ENCODE results near the gene HNRNPK.

The HNRNPK gene
- 421 to 639 (median 546) reads per million in 18 experiments for total RNA-seq

DNA sequence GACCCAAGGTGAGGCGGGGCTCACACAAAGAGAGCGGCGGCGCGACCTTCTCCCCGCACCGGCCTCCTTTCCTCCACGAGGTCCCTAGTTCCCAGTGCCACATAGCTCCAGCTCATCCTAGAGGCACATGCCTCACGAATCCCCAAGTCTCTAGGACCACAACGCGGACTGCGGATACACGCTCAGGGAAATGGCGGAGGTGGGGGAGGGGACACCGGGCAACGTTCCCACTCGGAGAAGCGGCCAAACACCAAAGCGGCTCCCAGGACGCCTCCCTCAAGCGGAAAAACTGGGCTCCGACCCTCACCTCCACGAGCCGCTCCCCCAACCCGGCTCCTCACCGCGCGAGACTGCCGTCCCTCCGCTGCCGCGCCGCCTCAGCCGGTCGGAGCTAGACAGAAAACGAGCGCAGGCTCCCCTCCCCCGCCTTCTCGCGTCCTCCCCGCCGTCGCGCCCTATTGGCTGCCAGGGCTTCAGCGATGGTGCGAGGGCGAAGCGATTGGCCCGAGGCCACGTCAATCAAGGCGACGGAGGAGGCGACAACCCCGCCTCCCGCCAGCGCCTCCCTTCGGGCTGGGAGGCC lies at the start of gene HNRNPK:
TSS of gene HNRNPK (minus strand) at position 404 of the 583 bp plus-strand sequence. CDS start 1,963 bp downstream, outside the sequence.
- DNase-seq: peak; percentile 99

DNA sequence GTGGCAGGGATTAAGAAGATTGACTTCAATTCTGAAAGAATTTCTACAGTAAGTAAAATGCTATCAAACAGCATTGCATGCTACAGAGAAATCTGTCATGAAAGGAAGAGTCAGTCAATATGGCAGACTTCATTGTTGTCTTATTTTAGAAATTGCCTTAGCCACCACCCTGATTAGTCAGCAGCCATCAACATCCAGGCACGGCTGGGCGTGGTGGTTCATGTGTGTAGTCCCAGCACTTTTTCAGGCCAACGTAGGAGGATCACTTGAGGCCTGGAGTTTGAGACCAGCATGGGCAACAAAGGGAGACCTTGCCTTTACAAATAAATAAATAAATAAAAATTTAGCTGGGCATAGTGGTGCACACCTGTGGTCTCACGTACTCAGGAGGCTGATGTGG lies 47.2 kb upstream of the HNRNPK start:
- no peak for DNase-seq

DNA sequence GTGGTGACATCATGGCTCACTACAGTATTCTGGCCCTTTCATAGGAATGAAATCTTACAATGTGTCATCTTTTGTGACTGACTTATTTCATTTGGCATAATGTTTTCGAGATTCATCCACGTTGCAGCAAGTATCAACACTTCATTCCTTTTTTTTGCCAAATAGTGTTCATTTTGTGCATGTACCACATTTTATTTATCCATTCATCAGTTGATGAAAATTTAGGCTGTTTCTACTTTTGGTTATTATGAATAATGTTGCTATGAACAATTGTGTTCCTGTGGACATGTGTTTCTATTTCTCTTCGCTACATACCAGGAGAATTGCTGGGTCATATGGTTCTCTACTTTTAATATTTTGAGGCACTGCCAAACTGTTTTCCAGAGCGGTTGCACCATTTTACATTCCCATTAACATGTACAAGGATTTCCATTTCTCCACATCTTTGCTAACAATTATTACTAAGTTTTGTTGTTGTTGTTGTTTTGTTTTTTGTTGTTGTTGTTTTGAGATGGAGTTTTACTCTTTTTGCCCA lies 44.1 kb upstream of the HNRNPK start:
- no peak for DNase-seq

GRCh38 chr9:84007662-84008061 lies 27.6 kb upstream of the HNRNPK start:
- no peak for DNase-seq

DNA sequence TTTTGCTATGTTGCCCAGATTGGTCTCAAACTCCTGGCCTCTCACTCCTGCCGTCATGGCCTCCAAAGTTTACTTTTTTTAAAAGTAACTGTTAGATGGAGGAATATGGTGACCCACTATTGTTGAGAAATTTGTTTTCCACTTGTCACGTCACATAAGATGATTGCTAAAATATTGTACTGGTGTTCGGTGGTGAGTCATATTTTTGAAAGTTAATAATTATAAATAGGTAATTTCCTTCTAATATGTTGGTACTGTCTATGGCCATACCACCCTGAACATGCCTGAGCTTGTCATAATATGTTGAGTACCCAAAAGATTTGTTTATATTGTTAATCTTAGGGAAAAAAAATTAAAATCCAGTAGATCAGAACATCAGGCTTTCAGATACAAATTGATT lies 23.2 kb upstream of the HNRNPK start:
- no peak for DNase-seq

DNA sequence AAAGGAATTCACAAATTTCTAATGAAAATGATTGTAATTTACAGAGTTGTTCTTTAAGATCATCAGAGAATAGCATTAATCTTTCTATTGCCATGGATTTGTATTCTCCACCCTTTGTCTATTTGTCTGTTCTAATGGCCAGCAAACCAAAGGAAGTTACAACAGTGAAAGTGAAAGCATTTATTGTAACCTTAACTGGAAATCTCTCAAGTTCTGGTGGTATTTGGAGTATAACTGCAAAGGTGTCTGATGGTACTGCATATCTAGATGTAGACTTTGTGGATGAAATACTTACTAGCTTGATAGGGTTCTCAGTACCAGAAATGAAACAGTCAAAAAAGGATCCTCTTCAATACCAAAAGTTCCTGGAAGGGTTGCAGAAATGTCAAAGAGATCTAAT lies 22.3 kb upstream of the HNRNPK start:
- DNase-seq: no peak

DNA sequence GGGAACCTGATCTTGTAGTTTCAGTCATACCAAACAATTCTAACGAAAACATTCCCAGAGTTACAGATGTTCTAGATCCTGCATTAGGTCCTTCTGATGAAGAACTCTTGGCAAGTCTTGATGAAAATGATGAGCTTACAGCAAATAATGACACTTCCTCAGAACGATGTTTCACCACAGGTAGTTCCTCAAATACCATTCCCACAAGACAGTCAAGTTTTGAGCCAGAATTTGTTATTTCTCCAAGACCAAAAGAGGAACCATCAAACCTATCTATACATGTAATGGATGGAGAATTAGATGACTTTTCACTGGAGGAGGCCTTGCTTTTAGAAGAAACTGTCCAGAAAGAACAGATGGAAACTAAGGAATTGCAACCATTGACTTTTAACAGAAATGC lies 21.6 kb upstream of the HNRNPK start:
- DNase-seq: peak; percentile 58 to 72

DNA sequence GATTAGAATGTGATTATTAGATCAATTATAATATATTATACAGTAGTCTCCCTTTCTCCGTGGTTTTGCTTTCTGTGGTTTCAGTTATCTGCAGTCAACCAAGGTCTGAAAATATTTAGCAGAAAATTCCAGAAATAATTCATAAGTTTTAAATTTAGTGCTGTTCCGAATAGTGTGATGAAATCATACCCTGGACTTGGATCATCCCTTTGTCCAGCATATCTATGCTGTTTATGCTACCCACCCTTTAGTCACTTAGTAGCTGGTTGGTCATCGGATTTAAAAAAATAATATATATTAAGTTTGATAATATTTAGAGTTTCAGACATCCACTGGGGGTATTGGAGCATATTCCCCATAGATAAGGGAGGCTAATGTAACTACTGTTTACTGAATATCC lies 20.2 kb upstream of the HNRNPK start:
- no peak for DNase-seq

DNA sequence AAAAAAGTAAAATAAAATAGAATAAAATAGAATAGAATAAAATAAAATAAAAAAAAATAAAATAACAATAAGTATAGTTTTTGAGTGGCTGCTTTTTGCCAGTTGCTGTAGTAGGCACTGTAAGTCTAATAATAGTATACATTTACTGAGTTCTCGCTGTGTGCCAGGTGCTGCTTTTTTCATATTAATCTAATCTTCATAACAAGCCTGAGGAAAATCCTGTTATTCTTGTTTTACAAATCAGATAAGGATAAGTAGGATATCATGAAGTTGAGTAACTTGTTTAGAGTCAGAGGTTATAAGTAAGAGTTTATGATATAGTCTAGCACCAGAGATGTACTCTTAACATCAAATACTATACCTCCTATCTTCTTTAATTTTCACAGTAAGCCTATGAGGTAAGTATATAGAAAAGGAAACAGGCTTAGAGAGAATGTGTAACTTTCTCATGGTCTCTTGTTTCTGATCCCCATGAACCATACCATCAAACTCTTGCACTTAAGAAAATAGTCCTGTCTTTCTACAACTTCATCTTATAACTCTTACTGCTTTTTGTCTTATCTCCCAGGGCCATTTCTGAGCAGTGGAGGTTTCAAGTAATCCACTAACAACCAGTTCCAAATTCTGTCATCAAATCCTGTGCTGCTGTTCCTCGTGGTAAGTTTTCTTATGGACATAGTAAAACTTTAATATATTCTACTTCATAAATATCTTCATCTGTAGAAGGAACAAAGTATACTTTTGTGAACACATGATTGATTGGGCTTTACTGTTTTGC lies 19.3 kb upstream of the HNRNPK start:
- no peak for DNase-seq

GRCh38 chr9:83996126-83996525 lies 16.1 kb upstream of the HNRNPK start:
- no peak for DNase-seq

DNA sequence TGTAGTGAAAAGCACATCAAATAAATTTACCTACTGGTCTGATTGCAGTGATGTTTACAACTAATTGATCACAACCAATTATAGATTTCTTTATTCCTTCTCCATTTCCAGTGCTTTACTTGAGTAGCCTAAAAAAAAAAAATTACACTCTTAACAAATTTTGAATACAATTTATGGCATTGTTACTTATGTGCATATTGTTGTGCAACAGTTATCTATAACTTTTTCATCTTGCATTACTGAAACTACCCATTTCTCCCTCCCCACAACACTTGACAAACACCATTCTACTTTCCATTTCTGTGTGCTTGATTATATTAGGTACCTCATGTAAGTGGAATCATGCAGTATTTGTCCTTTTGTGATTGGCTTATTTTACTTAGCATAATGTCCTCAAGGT lies 12.9 kb upstream of the HNRNPK start:
- no peak for DNase-seq

GRCh38 chr9:83992407-83992806 lies 12.4 kb upstream of the HNRNPK start:
- DNase-seq: no peak

DNA sequence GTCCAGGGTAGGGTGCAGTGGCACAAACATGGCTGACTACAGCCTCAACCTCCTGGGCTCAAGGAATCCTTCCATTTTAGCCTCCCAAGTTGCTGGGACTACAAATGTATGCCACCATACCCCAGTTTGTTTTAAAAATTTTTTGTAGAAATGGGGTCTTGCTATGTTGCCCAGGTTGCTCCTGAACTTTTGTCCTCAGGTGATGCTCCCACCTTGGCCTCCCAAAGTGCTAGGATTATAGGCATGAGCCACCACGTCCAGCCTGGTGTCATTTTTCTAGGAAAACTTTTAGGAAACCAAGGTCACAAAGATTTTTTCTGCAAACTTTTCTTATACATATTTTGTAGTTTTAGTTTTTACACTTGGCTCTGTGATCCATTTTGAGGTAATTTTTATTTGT lies 11.3 kb upstream of the HNRNPK start:
- no peak for DNase-seq

DNA sequence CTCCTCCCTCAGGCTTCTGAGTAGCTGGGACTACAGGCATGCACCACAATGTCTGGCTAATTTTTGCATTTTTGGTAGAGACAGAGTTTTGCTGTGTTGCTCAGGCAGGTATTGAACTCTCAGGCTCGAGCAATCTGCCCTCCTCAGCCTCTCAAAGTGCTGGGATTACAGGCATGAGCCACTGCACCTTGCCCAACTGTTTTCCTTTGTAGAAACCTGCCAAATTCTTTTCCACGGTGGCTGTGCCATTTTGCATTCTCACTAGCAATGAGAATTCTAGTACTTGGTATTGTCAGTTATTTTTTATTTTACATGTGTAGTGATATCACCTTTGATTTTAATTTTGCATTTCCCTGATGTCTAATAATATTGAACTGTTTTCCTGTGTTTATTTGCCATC lies 8.4 kb upstream of the HNRNPK start:
- DNase-seq: no peak

DNA sequence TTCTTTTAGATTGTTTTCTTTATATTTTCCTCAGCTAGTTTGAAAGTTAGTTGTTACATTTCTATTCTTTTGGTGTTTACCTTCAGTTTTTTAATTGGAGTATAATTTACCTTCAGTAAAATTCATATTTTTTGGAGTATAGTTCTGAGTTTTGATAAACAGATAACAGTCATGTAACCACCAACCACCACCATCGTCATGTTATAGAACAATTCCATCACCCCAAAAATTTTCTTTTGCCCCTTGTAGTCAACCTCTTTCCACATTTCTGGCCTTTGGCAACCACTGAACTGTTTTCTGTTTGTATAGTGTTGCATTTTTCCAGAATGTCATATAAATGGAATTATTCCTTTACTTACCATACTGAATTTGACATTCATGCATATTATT lies 7.4 kb upstream of the HNRNPK start:
- no peak for DNase-seq

DNA sequence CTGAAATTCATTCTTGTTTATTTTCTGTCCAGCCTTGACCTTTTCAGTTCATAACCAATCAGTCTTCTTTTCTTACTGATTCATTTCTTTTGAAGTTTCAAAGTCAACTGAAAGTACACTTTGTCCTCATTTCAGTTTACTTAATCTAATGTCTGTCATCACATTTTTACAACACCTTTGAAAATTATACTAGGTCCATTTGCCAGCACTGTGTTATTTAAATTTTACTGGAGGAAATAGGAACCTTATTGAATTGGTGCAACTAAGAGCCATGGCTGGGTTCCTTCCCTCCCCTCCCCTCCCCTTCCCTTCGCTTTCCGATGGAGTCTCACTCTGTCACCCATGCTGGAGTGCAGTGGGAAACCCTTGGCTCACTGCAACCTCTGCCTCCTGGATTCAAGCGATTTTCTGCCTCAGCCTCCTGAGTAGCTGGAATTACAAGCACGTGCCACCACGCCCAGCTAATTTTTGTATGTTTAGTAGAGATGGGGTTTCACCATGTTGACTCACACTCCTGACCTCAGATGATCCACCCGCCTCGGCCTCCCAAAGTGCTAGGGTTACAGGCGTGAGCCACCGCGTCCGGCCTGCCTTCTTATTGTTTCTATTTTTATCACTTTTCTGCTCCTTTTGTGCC lies 6.9 kb upstream of the HNRNPK start:
- DNase-seq: no peak

DNA sequence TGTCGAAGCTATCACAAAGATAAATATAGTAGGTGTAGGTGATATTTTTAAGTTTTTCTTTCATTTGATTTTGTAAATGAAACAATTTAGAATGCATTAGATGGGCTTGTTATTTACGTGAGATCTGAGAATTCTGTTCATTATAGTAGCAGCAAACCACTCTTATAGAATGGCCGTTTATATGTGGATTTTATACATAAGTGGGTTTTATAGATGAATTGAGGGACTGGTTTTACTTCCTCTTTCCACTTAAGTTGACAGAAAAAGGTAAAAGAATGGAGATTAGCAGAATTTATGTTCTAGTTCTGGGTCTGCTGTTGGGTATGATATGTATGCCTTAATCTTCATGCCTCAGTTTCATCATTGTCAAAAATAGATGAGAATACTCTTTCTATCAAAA lies 6.2 kb upstream of the HNRNPK start:
- no peak for DNase-seq

DNA sequence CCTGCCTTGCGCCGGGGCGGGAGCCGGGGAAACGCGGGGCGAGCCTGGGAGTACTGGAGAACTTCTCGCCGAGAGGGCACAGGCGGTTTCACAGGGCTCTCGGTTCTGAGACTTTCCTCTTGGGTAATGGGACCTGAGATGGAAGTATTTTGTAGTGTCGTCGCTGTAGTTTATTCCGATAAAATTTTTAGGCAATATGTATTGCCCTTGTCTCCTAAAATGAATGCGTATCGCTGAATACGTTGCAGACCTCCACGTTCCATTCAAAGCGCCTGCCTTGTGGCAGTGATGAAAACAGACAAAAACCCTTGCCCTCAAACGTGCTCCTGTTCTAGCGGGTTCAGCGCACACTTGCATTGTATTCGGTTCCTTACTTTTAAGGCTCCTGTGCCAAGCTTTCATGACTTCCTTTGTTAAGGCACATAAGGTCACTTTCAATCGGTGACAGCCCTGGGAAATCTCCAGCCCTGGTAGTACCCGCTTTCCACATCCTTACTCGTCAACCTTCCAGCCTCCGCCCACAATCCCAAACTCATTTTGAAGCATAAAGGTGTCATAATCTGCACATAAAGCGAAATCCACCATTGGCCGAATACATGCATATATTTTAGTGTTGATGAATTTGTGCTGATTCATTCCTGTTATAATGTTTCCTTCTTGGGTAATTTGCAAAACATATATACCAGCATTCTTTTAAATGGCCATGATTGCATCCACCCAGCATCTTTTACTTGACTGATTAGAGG lies 1.3 kb upstream of the HNRNPK start:
- DNase-seq: peak; percentile 53 to 61

- DNase-seq: peak; percentile 99
Observed at GRCh38 chr9:83980395-83981125, 545 bp upstream of the HNRNPK start, which contains the start of gene RMI1. TSS of gene RMI1 (plus strand) at chr9:83980805. CDS start at chr9:84000987, 20,182 bp downstream.

GRCh38 chr9:83978992-83979811 lies 813 bp downstream of the HNRNPK start:
- peak; percentile 78 to 86 for DNase-seq

- DNase-seq: no peak
Observed at GRCh38 chr9:83977196-83977595, 2.8 kb downstream of the HNRNPK start.
